HL-60/S4 (cell line): ENCODE measurements around the gene GALC.

Experiments
- in situ Hi-C: fragments of 300-500 bp; cut with MboI; formaldehyde crosslinking; loops from 2 replicates; pipeline ENCODE4 v1.14.3; 2022; ENCODE audit warnings: low sequenced_read_pairs

Gene GALC

GRCh38 chr14:87966816-87967215 is 26.2 kb downstream of the GALC start:
- in situ Hi-C loops: no loop called here

- in situ Hi-C loops: no loop called here
Measured at GRCh38 chr14:87961246-87961645, 31.7 kb downstream of the GALC start.

GRCh38 chr14:87960013-87960787 is 32.8 kb downstream of the GALC start:
- in situ Hi-C loops: no loop called here

- in situ Hi-C loops: no loop called here
Measured at GRCh38 chr14:87955501-87955900, 37.5 kb downstream of the GALC start.

GRCh38 chr14:87952307-87953094 is 40.5 kb downstream of the GALC start:
- in situ Hi-C loops: no loop called here

GRCh38 chr14:87944987-87945604 is 47.9 kb downstream of the GALC start:
- in situ Hi-C loops: no loop called here

GRCh38 chr14:87940894-87941293 is 52.1 kb downstream of the GALC start:
- in situ Hi-C loops: no loop called here

- in situ Hi-C loops: no loop called here
Measured at GRCh38 chr14:87940382-87940781, 52.6 kb downstream of the GALC start.

GRCh38 chr14:87935886-87936285 is 57.1 kb downstream of the GALC start:
- in situ Hi-C loops: no loop called here

- in situ Hi-C loops: no loop called here
Measured at GRCh38 chr14:87935081-87935828, 57.7 kb downstream of the GALC start.

- in situ Hi-C loops: no loop called here
Measured at GRCh38 chr14:87934185-87934584, 58.8 kb downstream of the GALC start.

- in situ Hi-C loops: no loop called here
Measured at GRCh38 chr14:87916886-87917275, 76.1 kb downstream of the GALC start.

- in situ Hi-C loops: no loop called here
Measured at GRCh38 chr14:87916103-87916885, 76.7 kb downstream of the GALC start.

GRCh38 chr14:87908550-87908949 is 84.4 kb downstream of the GALC start:
- in situ Hi-C loops: no loop called here

GRCh38 chr14:87901652-87902051 is 91.3 kb downstream of the GALC start:
- in situ Hi-C loops: no loop called here

GRCh38 chr14:87901236-87901635 is 91.7 kb downstream of the GALC start:
- in situ Hi-C loops: no loop called here

- in situ Hi-C loops: no loop called here
Measured at GRCh38 chr14:87899228-87899627, 93.8 kb downstream of the GALC start.

- in situ Hi-C loops: no loop called here
Measured at GRCh38 chr14:87898301-87898700, 94.7 kb downstream of the GALC start.

GRCh38 chr14:87896393-87897380 is 96.3 kb downstream of the GALC start:
- in situ Hi-C loops: no loop called here
